ENCODE data around the gene KRTAP9-2. TPM values are rescaled to one million over a fixed set of nuclear protein-coding genes. Genes with fewer than 3 reads are reported as not detected.

KRTAP9-2 gene
- total RNA-seq, 2 experiments from 2014 or later: not detected

Other genes starting within 250 kb of the KRTAP9-2 start
- gene KRT40, start 242.3 kb upstream of the KRTAP9-2 start, total RNA-seq: not detected
- gene KRTAP3-3, start 232.5 kb upstream of the KRTAP9-2 start, total RNA-seq: not detected
- gene KRTAP3-2, start 226.7 kb upstream of the KRTAP9-2 start, total RNA-seq: not detected
- gene KRTAP3-1, start 217.5 kb upstream of the KRTAP9-2 start, total RNA-seq: not detected
- gene KRTAP1-5, start 199.4 kb upstream of the KRTAP9-2 start, total RNA-seq: not detected
- not detected for gene KRTAP1-4, start 196.5 kb upstream of the KRTAP9-2 start, total RNA-seq
- gene KRTAP1-3, start 191.8 kb upstream of the KRTAP9-2 start, total RNA-seq: not detected
- not detected for gene KRTAP1-1, start 185.2 kb upstream of the KRTAP9-2 start, total RNA-seq
- not detected for gene KRTAP2-1, start 179.3 kb upstream of the KRTAP9-2 start, total RNA-seq
- not detected for gene KRTAP2-2, start 171.4 kb upstream of the KRTAP9-2 start, total RNA-seq
- gene KRTAP2-3, start 166.5 kb upstream of the KRTAP9-2 start, total RNA-seq: not detected
- not detected for gene KRTAP2-4, start 160.8 kb upstream of the KRTAP9-2 start, total RNA-seq
- gene KRTAP4-7, start 142.5 kb upstream of the KRTAP9-2 start, total RNA-seq: not detected
- gene KRTAP4-8, start 128.5 kb upstream of the KRTAP9-2 start, total RNA-seq: not detected
- not detected for gene KRTAP4-16, start 124.4 kb upstream of the KRTAP9-2 start, total RNA-seq
- gene KRTAP4-9, start 121.3 kb upstream of the KRTAP9-2 start, total RNA-seq: not detected
- not detected for gene KRTAP4-11, start 108.3 kb upstream of the KRTAP9-2 start, total RNA-seq
- not detected for gene KRTAP4-12, start 102.5 kb upstream of the KRTAP9-2 start, total RNA-seq
- not detected for gene KRTAP4-6, start 86.1 kb upstream of the KRTAP9-2 start, total RNA-seq
- not detected for gene KRTAP4-5, start 76.8 kb upstream of the KRTAP9-2 start, total RNA-seq
- gene KRTAP4-4, start 65.9 kb upstream of the KRTAP9-2 start, total RNA-seq: not detected
- gene KRTAP4-3, start 58.4 kb upstream of the KRTAP9-2 start, total RNA-seq: not detected
- gene KRTAP4-2, start 48.4 kb upstream of the KRTAP9-2 start, total RNA-seq: not detected
- not detected for gene KRTAP4-1, start 41.7 kb upstream of the KRTAP9-2 start, total RNA-seq
- gene KRTAP9-1, start 36.8 kb upstream of the KRTAP9-2 start, total RNA-seq: not detected
- not detected for gene KRTAP9-3, start 5.8 kb downstream of the KRTAP9-2 start, total RNA-seq
- gene KRTAP9-8, start 11.4 kb downstream of the KRTAP9-2 start, total RNA-seq: not detected
- not detected for gene KRTAP9-4, start 23.0 kb downstream of the KRTAP9-2 start, total RNA-seq
- gene KRTAP9-9, start 28.7 kb downstream of the KRTAP9-2 start, total RNA-seq: not detected
- not detected for gene KRTAP9-6, start 38.7 kb downstream of the KRTAP9-2 start, total RNA-seq
- gene KRTAP9-7, start 49.0 kb downstream of the KRTAP9-2 start, total RNA-seq: not detected
- gene KRTAP29-1, start 76.2 kb downstream of the KRTAP9-2 start, total RNA-seq: not detected
- gene KRTAP16-1, start 82.7 kb downstream of the KRTAP9-2 start, total RNA-seq: not detected
- not detected for gene KRTAP17-1, start 89.1 kb downstream of the KRTAP9-2 start, total RNA-seq
- not detected for gene KRT33A, start 124.2 kb downstream of the KRTAP9-2 start, total RNA-seq
- gene KRT33B, start 143.2 kb downstream of the KRTAP9-2 start, total RNA-seq: not detected
- not detected for gene KRT34, start 155.7 kb downstream of the KRTAP9-2 start, total RNA-seq
- gene KRT31, start 171.0 kb downstream of the KRTAP9-2 start, total RNA-seq: not detected
- gene KRT37, start 197.9 kb downstream of the KRTAP9-2 start, total RNA-seq: not detected
- gene KRT38, start 214.3 kb downstream of the KRTAP9-2 start, total RNA-seq: not detected
- gene KRT32, start 240.7 kb downstream of the KRTAP9-2 start, total RNA-seq: not detected

Measured in activated CD8-positive, alpha-beta memory T cell treated with anti-CD3 and anti-CD28 coated beads, Interleukin-2, amount 10 ng/mL, durations not matched to agents 7 days and 5 days (primary cell).